GM12872 (cell line): ENCODE measurements around the gene CHMP4B.

Source experiments
- CTCF ChIP-seq: IDR thresholded peaks from 3 replicates; pipeline ENCODE4 v1.5.1; 2011; ENCODE audit warnings: low read depth, mild to moderate bottlenecking, low read length, moderate library complexity; ENCODE audit not compliant: insufficient read depth

CHMP4B gene

GRCh38 chr20:33828326-33828844 lies 17.2 kb downstream of the CHMP4B start:
- no peak for TF ChIP-seq CTCF

- no peak for TF ChIP-seq CTCF
Measured at GRCh38 chr20:33828967-33829560, 17.9 kb downstream of the CHMP4B start.

- no peak for TF ChIP-seq CTCF
Measured at GRCh38 chr20:33829636-33830035, 18.5 kb downstream of the CHMP4B start.

GRCh38 chr20:33830371-33830770 lies 19.2 kb downstream of the CHMP4B start:
- TF ChIP-seq CTCF: no peak

- no peak for TF ChIP-seq CTCF
Measured at GRCh38 chr20:33832103-33832804, 21.1 kb downstream of the CHMP4B start.

GRCh38 chr20:33833333-33833732 lies 22.2 kb downstream of the CHMP4B start:
- no peak for TF ChIP-seq CTCF

GRCh38 chr20:33835615-33836172 lies 24.5 kb downstream of the CHMP4B start:
- TF ChIP-seq CTCF: no peak
